ENCODE measurements around the gene ASIC4. TPM values are rescaled to one million over a fixed set of nuclear protein-coding genes. Genes with fewer than 3 reads are reported as not detected.
A peak's percentile ranks its signal among the peaks of the same experiment; 100 is the strongest.

Gene ASIC4
- total and polyA plus RNA-seq, 2 of the 8 experiments (the other 6 are each of a cell fraction or from before 2014, with no cell fraction given), result 0.12 to 0.22 TPM

- TF ChIP-seq KDM4A (IDR thresholded peaks at IDR 0.05; ENCODE audit: low read depth, low read length, severe bottlenecking), result no peak
- peak; percentile 38 to 57; a peak in 3 of 4 replicates for TF ChIP-seq RAD21 (IDR thresholded peaks at IDR 0.05 in 1 of 2, conservative IDR thresholded peaks at IDR 0.05 in 1 of 2; ENCODE audit: low read depth in 2 of 2, low read length in 2 of 2)
- no peak for TF ChIP-seq FOSL1 (IDR thresholded peaks at IDR 0.05; ENCODE audit: insufficient read depth, low read depth, low read length)
- no peak; the same call in 1 of the 2 replicates for TF ChIP-seq SUZ12 (IDR thresholded peaks at IDR 0.05; ENCODE audit: low read length)
- TF ChIP-seq ATF3 (IDR thresholded peaks at IDR 0.05; ENCODE audit: insufficient read depth, low read depth, low read length), result no peak
- peak; percentile 22 for TF ChIP-seq EZH2 (IDR thresholded peaks at IDR 0.05; ENCODE audit: low read depth, low read length, severe bottlenecking)
- no peak for TF ChIP-seq CTBP2 (IDR thresholded peaks at IDR 0.05; ENCODE audit: borderline replicate concordance, insufficient read depth, insufficient read length, low read length)
- TF ChIP-seq HDAC2 (IDR thresholded peaks at IDR 0.05; ENCODE audit: borderline replicate concordance in 1 of 2, low read depth in 2 of 2, low read length in 2 of 2), result no peak; a peak in 1 of 4 replicates
- TF ChIP-seq NRF1 (IDR thresholded peaks at IDR 0.05; ENCODE audit: low read depth, low read length), result no peak
- TF ChIP-seq POU5F1 (IDR thresholded peaks at IDR 0.05; ENCODE audit: low read depth, low read length), result no peak
- TF ChIP-seq CTCF (IDR thresholded peaks at IDR 0.05; ENCODE audit: control extremely low read depth in 1 of 3, insufficient read depth in 1 of 3, low read depth in 1 of 3, low read length in 3 of 3), result peak in 2 of 3 experiments; percentile 70 to 89; a peak in 3 of 4 replicates
- no peak for TF ChIP-seq ATF2 (IDR thresholded peaks at IDR 0.05; ENCODE audit: low read length)
- TF ChIP-seq MAX (IDR thresholded peaks at IDR 0.05), result peak; percentile 21; the same call in 1 of the 2 replicates
- TF ChIP-seq BCL11A (IDR thresholded peaks at IDR 0.05; ENCODE audit: low read depth in 2 of 2, low read length in 2 of 2), result no peak
- TF ChIP-seq ASH2L (IDR thresholded peaks at IDR 0.05; ENCODE audit: low read length), result peak; percentile 33
- no peak for TF ChIP-seq RNF2 (IDR thresholded peaks at IDR 0.05; ENCODE audit: borderline replicate concordance, low read depth, low read length, missing control alignments, poor library complexity, severe bottlenecking)
Observed at GRCh38 chr2:219509780-219510511, 4.3 kb upstream of the ASIC4 start (continued).
